ENCODE measurements around the gene INSYN1.
"Not testable (repeated sequence)": the region's sequence is repeated elsewhere in the genome, so short reads cannot be mapped to it uniquely, and the experiment has no call there.

INSYN1 gene, protein sequence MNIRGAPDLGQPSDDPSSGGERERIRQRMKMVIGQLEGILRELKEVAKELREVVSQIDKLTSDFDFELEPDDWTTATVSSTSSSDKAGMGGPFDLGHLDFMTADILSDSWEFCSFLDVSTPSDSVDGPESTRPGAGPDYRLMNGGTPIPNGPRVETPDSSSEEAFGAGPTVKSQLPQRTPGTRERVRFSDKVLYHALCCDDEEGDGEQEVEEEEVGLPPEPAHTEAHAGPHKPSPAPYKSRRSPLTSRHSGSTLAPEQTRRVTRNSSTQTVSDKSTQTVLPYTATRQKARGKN

DNA sequence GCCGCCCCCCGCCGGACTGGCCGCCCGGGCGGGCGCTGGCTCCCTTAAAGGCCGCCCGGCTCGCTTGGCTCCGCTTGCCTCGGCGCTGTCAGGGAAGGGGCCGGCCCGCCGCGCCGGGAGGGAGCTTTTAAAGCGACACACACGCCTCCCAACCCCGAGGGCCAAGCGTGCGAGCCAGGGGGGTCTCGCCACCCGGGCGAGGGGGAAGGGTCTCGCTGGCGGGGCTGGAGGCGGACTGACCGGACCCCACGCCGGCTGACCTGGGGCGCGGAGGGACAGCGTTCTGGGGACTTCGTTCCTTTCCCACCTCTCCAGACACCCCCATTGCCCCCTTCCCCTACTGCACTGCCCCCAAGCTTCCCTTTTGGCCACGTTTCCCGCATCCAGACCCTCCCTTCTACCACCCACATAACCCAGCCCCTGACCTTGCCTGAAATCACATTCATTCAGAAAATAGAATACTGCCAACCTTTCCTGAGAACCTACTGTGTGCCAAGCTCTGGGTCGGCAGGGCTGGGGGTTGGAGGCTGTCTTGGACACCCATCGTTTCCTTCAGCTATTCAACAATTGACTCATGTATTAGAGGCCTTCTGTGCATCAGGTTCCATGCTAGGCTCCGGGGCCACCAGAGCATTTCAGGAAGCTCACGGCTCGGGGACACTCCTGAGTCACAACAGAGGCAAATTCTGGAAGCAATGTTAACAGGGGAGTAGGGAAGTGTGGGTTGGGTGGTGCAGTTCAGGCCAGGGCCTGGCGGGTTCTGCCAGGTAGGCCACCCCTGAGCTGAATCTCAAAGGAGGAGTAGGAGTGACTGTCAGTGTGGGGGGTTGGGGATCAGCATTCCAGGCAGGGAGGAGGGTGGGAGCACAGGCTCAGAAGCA is at the start of gene INSYN1:
TSS of gene INSYN1 (minus strand) at position 102 of the 881 bp plus-strand sequence. CDS start 2,221 bp downstream, outside the sequence.
- ATAC-seq = no peak

DNA sequence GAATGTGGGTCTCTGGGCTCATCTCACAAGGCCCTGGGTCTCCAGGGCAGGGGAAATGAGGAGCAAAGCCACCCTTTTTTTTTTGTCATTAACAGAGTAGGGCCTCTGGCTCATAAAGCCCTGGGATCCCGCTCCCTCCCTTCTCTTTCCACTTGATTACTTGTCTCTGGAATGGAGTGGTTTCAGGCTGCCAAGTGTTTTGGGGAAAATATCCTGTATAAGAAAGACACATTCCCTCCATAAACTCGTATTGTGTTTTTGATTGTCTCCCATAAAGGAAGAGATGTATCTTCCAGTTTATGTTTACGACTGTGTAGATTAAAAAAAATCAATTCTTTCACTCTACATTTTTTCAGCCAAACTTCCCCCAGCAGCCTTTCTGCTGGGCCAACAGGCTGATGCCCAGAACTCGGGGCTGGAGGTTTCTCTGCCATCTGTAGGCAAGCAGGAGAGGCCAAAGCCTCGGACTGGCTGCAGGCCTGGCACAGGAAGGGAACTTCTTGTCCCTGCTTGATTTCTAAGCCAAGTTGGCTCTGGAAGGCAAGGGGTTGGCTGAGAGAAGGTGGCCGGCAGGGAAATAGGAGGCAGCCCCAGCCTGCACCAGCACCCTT is 49.4 kb upstream of the INSYN1 start:
- no peak for ATAC-seq

GRCh38 chr15:73800662-73801345 is 47.7 kb upstream of the INSYN1 start:
- no peak for ATAC-seq

- no peak for ATAC-seq
Measured at GRCh38 chr15:73799466-73799865, 46.3 kb upstream of the INSYN1 start.

- ATAC-seq = no peak
Measured at GRCh38 chr15:73797366-73798158, 44.4 kb upstream of the INSYN1 start.

- no peak for ATAC-seq
Measured at GRCh38 chr15:73796331-73796831, 43.2 kb upstream of the INSYN1 start.

GRCh38 chr15:73794443-73795133 is 41.4 kb upstream of the INSYN1 start:
- ATAC-seq = no peak

GRCh38 chr15:73792899-73793541 is 39.9 kb upstream of the INSYN1 start:
- not testable (repeated sequence) for ATAC-seq

DNA sequence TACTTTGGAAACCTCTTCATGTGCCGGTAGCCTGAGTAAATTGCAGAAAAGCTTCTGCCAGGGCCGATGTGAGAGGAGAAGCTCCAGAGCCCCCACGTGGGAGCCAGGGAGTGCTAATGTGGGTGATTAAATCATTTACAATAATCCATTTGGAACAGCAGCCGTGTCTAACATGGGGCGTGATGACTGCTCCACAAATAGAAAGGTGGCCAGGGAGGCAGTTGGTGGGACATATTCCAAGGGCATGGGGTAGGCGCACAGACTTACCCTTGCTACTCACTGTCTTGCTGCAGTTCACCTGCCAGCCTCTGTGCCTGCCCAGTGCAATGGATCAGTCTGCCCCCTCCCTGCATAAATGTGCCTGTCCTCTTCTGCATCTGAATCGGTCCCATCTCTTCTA is 39.3 kb upstream of the INSYN1 start:
- no peak for ATAC-seq

DNA sequence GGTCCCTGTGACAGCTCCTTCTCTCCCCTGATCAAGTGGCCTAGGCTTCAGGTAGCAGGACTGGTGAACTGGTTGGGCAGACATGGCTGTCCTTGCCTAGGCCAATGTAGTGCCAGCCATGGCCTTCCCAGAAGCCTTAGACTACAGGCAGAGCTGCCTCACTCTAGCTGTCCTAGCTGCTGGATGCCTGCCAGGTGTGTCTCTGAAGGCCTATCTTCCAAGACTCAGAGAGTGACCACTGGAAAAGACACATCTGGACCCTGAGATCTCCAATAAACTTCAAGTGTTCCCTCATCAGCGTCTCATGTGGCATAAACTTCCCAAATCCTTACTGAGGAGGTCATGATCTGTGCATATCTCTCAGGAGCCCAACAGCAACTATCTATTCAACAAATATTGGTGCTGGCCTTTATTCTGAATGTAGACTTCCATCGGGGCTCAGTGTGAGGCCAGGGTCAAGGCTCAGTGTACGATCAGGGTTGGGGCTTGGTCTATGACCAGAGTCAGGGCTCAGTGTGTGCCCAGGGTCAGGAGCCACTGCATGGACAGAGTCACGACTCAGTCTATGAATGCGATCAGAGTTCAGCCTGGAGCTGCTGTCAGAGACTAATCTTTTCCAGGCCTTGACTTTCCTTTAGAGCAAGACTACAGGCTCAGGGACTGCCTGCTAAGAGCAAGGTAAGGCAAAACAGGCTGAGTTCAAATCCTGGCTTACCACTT is 36.5 kb upstream of the INSYN1 start:
- no peak for ATAC-seq

GRCh38 chr15:73787621-73788020 is 34.5 kb upstream of the INSYN1 start:
- ATAC-seq = no peak

- ATAC-seq = no peak
Measured at GRCh38 chr15:73786538-73786937, 33.4 kb upstream of the INSYN1 start.

GRCh38 chr15:73785256-73786014 is 32.3 kb upstream of the INSYN1 start:
- not testable (repeated sequence) for ATAC-seq

DNA sequence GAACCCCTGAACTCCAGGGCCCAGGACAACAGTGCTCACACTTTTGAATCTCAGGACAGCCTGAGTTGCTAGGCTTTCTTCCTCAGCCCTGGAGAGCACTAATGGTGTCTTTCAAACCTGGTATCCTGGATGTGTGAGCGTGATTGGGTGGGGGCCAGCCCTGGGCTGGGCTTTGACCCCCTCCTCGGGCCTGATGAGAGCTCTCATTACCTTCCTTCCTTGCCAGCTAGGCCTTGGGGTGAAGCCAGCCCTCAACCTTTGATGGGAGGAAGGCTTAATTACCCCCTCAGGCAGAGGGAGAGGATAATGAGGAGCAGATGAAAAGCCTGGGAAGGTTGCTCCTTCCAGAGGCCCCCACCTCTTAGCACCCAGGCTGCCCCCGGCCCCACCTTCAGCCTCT is 31.1 kb upstream of the INSYN1 start:
- ATAC-seq = no peak

- no peak for ATAC-seq
Measured at GRCh38 chr15:73782344-73782959, 29.3 kb upstream of the INSYN1 start.

DNA sequence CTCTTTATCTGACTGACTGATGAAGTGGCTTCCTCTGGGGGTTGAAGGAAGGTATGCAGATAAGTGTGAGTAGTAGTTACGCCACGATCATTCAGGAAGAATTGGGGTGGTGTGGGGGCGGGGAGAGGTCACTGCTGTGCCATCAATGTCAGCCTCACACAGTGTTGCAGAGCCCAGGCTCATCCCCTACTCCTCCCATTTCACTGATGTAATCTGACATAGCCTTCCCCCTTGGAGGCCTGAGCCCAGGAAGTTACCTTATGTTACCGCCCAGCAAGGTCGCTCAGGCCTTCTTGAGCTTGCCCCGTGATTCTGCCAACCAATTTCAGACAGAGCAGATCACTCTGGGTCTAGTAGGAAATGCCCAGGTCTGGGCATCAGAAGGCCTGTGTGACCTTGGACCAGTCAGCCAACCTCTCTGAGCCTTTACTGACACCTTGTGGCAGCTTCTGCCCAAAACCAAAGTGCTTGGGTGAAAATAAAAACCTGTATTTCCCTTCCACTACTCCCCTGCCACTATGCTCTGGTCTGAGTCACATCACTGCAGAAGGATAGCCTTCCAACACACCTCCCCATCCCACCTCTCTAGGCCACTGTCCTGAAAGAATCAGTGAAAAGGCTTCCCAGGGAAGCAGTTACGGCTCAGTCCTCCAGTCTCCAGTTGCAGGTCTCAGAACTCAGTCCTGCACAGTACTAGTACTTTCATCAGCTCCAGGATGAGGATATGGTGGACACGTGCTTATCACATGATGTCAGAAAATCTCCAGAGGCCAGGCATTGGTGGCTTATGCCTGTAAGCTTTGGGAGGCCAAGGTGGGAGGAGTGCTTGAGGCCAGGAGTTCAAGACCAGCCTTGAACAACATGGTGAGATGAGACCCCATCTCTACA is 28.1 kb upstream of the INSYN1 start:
- ATAC-seq = no peak

DNA sequence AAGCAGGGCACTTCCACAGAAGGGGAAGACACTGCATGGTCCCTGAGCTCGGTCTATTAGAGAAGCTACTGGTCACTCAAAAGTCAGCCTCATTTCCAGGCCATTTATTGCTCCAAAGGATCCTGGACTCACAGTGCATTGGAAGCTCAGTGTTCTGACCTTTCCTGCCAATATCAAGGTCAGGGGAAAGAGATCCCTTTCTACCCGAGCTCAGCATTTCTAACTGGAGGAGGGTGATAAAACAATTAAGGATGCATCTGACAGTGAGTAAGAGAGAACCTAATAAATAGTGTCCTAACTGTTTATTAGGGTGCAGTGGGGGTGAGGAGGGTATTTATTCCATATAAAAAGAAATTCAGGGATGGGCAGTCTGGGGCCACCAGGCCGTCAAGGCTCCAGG is 26.8 kb upstream of the INSYN1 start:
- no peak for ATAC-seq

- no peak for ATAC-seq
Measured at GRCh38 chr15:73777741-73778140, 24.6 kb upstream of the INSYN1 start.

Measured in activated CD4-positive, CD25-positive, alpha-beta regulatory T cell treated with anti-CD3 and anti-CD28 coated beads, Interleukin-2, amount 50 U/mL, for 24 hours (primary cell).